HG02623 (cell line): Measurements from ENCODE around the gene CHMP4B.

Experiments
- ATAC-seq: cut with Tn5 transposase; IDR thresholded peaks from one replicate; pipeline ENCODE4 v1.9.1; 2021; ENCODE audit warnings: moderate library complexity; ENCODE audit not compliant: unreplicated experiment

The CHMP4B gene

GRCh38 chr20:33817411-33817810, 6.3 kb downstream of the CHMP4B start:
- ATAC-seq, result no peak

DNA sequence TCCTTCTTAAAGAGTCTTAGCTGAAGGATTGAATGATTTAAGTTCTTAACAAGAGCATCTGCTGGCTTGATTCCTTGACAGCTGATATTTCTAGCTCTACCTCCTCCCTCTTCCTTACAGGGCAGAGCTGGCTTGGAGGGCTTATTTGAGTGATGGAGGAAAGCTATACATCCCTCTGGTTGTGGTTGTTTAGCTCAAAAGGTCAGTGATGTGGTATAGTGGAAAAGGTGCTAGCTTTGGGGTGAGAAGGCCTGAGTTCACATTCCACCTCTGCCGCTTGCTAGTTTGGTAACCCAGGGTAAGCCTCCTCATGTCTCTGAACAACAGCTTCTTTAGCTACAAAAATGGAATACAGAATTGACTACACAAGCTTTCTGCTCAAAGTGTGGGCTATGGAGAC, 8.3 kb downstream of the CHMP4B start:
- no peak for ATAC-seq

DNA sequence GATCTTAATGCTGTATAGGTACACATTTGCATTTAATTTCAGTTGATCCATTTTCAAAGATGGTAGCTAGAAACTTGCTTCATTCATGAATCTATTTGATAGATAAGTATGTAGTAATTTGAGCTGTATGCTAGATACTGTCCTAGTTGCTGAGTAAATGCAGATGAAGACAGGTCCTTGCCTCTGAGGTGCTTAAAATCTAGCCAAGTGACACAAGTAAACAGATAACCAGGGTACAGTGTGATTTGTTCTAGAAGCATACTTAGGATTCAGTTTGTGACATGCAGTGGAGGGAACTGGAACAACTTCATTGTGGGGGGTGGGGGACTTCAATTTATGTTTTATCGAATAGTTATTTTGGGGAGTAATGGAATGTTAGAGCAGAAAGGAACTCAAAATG, 9.2 kb downstream of the CHMP4B start:
- ATAC-seq, result no peak

GRCh38 chr20:33821270-33821836, 10.2 kb downstream of the CHMP4B start:
- ATAC-seq, result no peak

- no peak for ATAC-seq
Observed at GRCh38 chr20:33822423-33822822, 11.3 kb downstream of the CHMP4B start.

GRCh38 chr20:33822991-33823390, 11.8 kb downstream of the CHMP4B start:
- ATAC-seq, result no peak

GRCh38 chr20:33824852-33825251, 13.7 kb downstream of the CHMP4B start:
- no peak for ATAC-seq

GRCh38 chr20:33825340-33826269, 14.5 kb downstream of the CHMP4B start:
- no peak for ATAC-seq

DNA sequence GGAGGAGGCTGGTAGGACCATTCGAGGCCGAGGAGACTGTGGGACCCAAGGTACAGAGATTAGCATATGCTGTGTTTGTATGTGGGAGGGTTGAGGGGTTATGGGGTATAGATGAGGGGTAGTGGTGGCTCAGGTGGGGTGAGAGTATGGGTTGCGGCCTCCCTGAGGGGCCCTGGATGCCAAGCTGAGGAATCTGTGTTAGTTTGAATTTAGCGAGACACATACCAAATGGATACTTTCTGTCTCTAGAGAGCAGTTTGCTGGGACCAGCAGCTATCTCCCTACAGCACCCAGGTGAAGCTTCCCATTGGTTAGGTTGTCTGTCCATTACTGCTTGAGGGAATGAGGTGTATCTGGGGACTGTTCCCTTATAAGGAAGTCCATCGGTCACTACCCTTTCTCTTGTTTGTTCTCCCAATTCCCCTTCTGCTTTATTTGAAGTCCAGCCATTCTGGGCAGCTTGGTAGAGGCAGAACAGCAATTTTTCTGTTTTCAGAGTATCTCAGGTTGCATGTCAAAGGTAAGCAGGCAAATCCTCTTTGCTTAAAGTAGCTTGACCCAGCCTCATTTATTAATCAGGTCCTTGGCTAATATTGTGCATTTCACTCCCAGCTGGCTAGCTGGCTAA, 15.2 kb downstream of the CHMP4B start:
- no peak for ATAC-seq

- no peak for ATAC-seq
Observed at GRCh38 chr20:33827109-33827508, 16.0 kb downstream of the CHMP4B start.

GRCh38 chr20:33827634-33828325, 16.6 kb downstream of the CHMP4B start:
- ATAC-seq, result no peak

DNA sequence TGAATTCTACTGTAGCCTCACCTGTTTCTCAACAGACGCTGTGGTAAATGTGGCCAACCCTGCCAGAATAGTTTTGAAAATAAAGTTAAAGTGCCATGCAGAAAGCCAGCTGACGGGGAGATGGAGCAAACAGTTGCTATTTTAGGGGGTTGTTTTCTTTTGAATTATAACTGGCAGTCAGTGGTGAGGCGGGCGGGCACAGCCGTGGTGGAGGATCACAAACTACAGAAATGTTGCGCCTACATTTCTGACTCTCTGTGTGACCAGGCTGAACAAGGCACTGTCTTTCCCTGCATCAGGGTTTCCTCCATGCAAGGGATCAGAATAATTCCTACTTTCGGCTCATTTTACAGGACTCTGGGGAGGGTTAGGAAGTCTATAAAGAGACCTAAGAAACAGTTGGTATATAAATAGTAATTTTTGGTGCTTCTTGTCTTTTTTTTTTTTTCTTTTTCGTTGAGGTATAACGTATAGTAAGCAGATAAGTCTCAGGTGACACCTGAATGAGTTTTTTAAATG, 17.2 kb downstream of the CHMP4B start:
- ATAC-seq, result no peak

- no peak for ATAC-seq
Observed at GRCh38 chr20:33828967-33829560, 17.9 kb downstream of the CHMP4B start.

DNA sequence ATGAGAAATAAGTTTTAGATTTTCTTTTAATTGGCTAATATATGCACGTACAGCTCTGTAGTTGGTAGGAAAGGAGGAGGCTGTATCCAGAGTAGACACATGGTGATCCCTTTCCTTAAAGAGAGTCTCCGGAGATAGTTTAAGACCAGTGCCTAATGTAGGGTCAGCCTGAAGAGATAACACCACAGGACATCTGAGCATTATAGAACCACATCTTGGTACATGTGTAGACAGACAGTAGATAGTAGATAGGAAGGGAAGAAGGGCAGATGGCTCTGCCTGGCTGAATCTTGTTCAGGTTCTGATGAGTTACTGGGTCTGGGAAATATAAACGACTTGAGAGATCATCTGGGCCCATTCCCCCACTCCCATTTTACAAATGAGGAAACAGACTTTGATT, 18.5 kb downstream of the CHMP4B start:
- no peak for ATAC-seq

- ATAC-seq, result no peak
Observed at GRCh38 chr20:33830371-33830770, 19.2 kb downstream of the CHMP4B start.

DNA sequence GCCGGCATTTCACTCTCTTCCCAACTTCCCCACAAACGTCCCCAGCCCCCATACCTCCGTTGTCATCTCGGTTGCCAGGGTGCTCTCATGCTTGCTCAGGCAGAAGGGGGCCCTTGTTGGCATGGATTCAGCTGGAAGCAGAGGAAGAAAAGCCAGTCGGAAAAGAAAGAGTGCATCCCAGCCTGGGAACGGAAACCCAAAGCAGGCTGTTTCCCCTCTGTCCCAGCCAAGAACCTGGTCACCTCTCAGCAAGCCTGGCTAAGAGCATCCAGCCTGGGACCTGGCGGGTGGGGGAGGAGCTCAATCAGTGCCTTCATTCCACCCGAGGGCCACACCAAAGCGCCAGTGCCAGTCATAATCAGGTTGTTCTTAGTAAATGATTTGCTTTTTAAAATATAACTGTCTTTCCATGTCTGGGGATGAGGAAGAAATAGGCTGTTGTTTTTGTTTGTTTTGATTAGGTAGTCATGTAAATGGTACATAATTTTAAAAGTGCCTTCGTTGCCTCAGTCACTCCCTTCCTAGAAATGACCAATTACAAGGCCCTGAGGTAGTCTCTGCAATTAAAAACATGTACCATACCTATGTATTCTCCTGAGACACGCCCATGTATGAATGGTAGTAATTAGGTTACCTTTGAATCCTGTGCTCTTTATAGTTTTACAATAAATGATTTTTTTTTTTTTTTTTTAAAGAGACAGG, 21.1 kb downstream of the CHMP4B start:
- ATAC-seq, result no peak

- no peak for ATAC-seq
Observed at GRCh38 chr20:33833333-33833732, 22.2 kb downstream of the CHMP4B start.

DNA sequence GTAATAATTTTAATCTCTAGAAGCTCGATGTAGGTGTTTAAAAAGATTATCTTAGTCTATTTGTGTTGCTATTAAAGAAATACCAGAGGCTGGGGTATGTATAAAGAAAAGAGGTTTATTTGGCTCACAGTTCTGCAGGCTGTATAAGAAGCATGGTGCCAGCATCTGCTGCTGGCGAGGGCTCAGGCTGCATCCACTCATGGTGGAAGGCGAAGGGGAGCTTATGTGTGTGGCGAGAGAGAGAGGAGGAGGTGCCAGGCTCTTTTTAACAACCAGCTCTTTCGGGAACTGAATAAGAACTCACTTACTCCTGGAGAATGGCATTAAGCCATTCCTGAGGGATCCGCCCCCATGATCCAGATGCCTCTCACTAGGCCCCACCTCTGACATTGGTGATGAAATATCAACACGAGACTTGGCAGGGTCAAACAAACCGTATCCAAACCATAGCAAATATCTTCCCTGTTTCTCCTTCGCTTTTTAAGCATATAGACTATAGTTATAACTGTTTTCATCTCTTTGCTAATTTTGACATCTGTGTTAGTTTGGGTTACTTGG, 24.5 kb downstream of the CHMP4B start:
- ATAC-seq, result no peak

DNA sequence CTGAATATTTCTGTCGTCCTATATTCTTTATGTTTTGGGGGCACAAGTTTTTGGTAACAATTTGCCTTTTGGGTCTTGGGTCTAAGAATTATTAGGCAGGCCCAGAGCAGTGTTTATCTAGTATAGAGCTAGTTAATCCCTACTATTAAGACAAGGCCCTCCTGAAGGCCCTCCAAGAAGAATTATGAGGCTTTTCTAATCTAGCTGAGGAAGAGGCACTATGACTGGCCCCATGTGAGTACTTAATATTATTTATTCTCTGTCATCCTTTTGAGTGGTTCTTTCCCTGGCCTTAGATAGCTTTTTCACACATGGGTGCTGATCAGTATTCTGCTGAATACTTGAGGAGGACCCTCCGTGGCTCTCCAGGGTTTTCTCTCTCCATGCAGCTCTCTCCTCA, 25.1 kb downstream of the CHMP4B start:
- ATAC-seq, result no peak
